Effector memory CD4-positive, alpha-beta T cell (primary cell): ENCODE data around the gene ZNF701.
"Not testable (repeated sequence)": the region's sequence is repeated elsewhere in the genome, so short reads cannot be mapped to it uniquely, and the experiment has no call there.

Experiments
- DNase-seq, 3 donors: peaks; one replicate each; pipeline ENCODE4 v3.0.0-alpha.2; 2020
- H3K27ac ChIP-seq: 2 replicates; pipeline ENCODE4 v1.7.0; 2013; ENCODE audit warnings: mild to moderate bottlenecking, low read length, moderate library complexity; ENCODE audit not compliant: insufficient read depth, poor library complexity, severe bottlenecking
- H3K27me3 ChIP-seq: replicated peaks from 2 replicates; pipeline ENCODE4 v1.7.0; 2013; ENCODE audit warnings: mild to moderate bottlenecking, low read length; ENCODE audit not compliant: insufficient read depth, control insufficient read depth, poor library complexity, severe bottlenecking
- H3K36me3 ChIP-seq: 2 replicates; pipeline ENCODE4 v1.7.0; 2013; ENCODE audit warnings: mild to moderate bottlenecking, low read length, moderate library complexity; ENCODE audit not compliant: control insufficient read depth, insufficient read depth
- H3K4me1 ChIP-seq: 2 replicates; pipeline ENCODE4 v1.7.0; 2013; ENCODE audit warnings: low read length, mild to moderate bottlenecking; ENCODE audit not compliant: control insufficient read depth, insufficient read depth, poor library complexity, severe bottlenecking
- H3K4me3 ChIP-seq: 2 replicates; pipeline ENCODE4 v1.7.0; 2013; ENCODE audit warnings: low read length, low read depth, mild to moderate bottlenecking; ENCODE audit not compliant: insufficient read depth, poor library complexity, severe bottlenecking
- H3K9me3 ChIP-seq: 2 replicates; pipeline ENCODE4 v1.7.0; 2013; ENCODE audit warnings: mild to moderate bottlenecking, low read length, moderate library complexity; ENCODE audit not compliant: control insufficient read depth

ZNF701 gene

DNA sequence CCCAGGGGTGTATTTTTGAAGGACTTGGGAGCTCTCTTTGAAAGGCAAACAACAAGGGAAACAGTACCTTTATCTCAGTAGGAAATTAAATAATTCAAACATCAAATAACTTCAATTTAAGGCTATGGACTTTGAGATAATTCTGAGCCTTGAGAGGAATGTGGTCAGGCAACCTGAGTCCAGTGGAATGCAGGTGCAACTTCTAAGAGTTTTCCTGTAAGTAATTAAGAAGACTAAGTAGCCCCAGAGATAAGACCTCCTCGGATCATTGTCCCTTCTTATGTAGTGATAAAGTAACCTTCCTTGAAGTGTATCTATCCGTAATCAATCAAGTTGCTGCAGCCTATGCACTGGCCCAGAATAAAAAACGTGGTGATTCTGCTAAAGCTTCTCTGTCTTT is 29.2 kb downstream of the ZNF701 start:
- Histone ChIP-seq H3K9me3 (peaks cover 8% of the 10 kb centered on the region), H3K4me3 (no peak overlapping the region)

DNA sequence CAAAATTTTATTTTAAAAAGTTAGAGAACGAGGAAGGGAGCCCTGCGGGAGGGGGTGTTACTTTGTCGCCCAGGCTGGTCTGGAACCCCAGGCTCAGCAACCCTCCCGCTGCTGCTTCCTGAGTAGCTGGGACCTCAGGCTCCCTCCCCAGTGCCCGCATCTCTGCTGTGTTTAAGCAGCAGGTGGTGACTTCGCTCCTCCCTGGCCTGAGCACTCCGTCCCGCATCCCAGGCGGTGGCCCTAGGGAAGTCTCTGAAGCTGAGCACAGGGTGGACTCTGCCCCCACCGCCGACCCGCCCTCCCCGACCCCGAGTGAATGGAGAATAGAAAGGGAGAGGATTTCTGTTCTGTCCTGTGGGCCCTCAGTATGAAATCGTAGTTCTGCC is 30.5 kb downstream of the ZNF701 start:
- H3K4me3 ChIP-seq: peak overlapping the region; percentile 79
- no peaks in the 10 kb centered on the region for H3K27me3 ChIP-seq
- no peak for DNase-seq
- peaks cover 8% of the 10 kb centered on the region for H3K36me3 ChIP-seq
- H3K9me3 ChIP-seq: peaks cover 8% of the 10 kb centered on the region
- peak overlapping the region; percentile 64 for H3K27ac ChIP-seq
- H3K4me1 ChIP-seq: peaks cover 4% of the 10 kb centered on the region

More for the DNA sequence above, 29.2 kb downstream of the ZNF701 start:
- Histone ChIP-seq H3K36me3 (peaks cover 6% of the 10 kb centered on the region), H3K27ac (no peak overlapping the region), H3K4me1 (peaks cover 4% of the 10 kb centered on the region), H3K27me3 (no peaks in the 10 kb centered on the region)
- no peak for DNase-seq

DNA sequence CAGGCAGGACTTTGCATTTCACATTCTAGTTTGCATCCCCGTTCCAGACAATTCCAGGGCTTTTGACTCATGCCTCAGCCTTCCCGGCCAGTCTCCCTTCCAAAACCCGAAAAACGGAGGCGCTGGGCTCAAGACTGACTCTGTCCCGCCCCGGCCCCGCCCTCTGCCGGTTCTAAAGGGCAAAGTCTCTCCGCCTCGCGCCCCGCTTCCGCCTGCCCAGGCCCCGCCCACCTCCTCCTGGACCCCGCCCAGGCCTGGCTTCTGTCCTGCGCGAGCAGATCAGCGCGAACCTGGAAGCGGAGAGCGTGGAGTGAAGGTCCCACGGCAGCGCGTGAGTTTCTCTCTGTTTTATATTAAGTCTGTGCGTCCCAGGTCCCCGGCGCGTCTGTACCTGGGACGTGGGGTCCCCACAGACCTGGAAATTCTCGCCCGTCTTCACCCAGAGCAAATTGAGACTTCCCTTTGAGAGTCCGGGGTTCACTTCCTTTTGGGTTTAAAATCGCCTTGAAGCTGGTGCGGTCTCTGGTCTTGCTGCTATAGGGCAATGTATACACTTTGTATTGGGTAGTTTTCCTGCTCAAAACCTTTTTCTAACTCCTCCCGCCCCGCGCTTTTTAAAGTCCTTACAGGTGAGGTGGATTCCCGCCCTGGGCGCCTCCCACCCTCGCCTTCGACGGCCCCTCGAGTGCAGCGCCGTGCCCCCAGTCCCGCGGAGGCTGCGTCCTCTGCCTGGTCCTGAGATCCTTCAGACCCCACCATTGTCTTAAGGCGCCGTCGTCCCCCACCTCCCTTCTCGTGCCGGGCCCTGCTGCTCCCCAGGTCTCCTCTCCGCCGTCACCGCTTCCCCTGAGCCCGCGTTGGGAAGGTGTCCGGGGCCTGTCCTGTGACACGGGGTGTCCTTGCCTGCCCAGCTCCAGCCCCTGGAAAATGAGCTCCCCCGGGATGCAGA is 31.2 kb downstream of the ZNF701 start:
- peaks cover 4% of the 10 kb centered on the region for H3K4me1 ChIP-seq
- H3K4me3 ChIP-seq: peak overlapping the region; percentile 79
- DNase-seq: peak; percentile 84 to 89 (median 87)
- peaks cover 8% of the 10 kb centered on the region for H3K9me3 ChIP-seq
- no peaks in the 10 kb centered on the region for H3K27me3 ChIP-seq
- H3K27ac ChIP-seq: peak overlapping the region; percentile 64
- H3K36me3 ChIP-seq: peaks cover 4% of the 10 kb centered on the region

DNA sequence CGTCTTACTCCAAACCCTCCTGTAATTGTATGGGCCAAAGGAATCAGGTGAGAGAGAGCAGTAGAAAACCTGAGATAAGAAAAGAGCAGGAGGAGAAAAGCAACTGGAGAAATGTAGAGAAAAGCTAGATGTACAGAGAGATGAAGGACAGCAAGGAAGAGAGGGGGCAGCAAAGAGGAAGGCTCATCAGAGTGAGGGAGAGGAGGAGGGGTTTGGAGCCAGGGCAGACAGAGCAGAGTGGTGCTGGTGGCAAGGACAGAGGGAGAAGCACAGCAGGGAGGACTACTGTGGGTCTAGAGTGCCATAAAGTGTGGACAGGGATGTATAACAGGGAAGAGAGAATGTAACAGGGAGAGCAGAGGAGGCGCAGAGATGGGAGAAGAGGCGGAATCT is 31.9 kb downstream of the ZNF701 start:
- H3K4me1 ChIP-seq, H3K36me3 ChIP-seq, DNase-seq, H3K27me3 ChIP-seq: not testable (repeated sequence)
- Histone ChIP-seq H3K9me3 (peaks cover 10% of the 10 kb centered on the region), H3K27ac (peak overlapping the region; percentile 64), H3K4me3 (peak overlapping the region; percentile 79)

DNA sequence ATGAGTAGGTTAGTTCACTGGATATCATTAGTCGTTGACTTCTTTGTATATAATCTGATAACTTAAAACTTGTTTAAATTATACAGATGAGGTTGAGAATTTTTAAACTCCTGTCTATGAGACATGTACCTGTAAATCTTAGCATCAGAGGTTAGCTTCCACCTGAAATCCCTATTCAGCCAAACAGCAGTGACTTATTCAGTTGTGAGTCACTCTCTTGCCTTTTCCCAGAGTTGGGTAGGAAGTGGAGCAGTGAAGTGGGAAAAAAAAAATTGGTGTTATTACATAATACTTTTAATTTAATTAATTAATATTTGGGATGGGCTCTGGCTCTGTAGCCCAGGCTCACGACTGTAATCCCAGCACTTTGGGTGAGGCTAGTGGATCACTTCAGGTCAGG is 32.9 kb downstream of the ZNF701 start:
- peaks cover 4% of the 10 kb centered on the region for H3K36me3 ChIP-seq
- peaks cover 3% of the 10 kb centered on the region for H3K9me3 ChIP-seq
- H3K4me1 ChIP-seq: peaks cover 4% of the 10 kb centered on the region
- no peak overlapping the region for H3K27ac ChIP-seq
- no peak for DNase-seq
- H3K4me3 ChIP-seq: no peak overlapping the region
- no peaks in the 10 kb centered on the region for H3K27me3 ChIP-seq

DNA sequence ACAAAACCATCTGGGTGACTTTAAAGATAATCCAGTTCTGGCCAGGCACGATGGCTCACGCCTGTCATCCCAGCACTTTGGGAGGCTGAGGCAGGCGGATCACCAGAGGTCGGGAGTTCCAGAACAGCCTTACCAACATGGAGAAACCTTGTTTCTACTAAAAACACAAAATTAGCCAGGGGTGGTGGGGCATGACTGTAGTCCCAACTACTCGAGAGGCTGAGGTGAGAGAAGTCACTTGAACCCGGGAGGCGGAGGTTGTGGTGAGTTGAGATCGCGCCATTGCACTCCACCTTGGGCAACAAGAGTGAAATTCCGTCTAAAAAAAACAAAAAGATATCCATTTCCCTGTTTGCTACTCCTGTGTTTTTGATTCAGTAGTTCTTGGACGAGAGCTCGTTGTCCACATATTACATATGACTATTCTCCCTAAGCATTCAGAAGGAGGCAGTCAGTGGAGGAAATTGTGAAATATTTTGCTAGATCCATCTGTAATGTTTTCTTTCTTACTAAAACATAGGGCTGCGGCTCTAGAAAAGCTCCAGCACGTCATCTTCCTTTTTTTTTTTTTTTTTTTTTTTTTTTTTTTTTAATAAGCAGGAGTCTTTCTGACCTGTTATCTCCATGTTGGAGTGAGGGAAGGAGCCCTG is 33.6 kb downstream of the ZNF701 start:
- Histone ChIP-seq H3K4me1 (peaks cover 4% of the 10 kb centered on the region), H3K27ac (no peak overlapping the region), H3K4me3 (no peak overlapping the region), H3K9me3 (peaks cover 5% of the 10 kb centered on the region), H3K36me3 (peaks cover 4% of the 10 kb centered on the region), H3K27me3 (no peaks in the 10 kb centered on the region)
- no peak for DNase-seq

DNA sequence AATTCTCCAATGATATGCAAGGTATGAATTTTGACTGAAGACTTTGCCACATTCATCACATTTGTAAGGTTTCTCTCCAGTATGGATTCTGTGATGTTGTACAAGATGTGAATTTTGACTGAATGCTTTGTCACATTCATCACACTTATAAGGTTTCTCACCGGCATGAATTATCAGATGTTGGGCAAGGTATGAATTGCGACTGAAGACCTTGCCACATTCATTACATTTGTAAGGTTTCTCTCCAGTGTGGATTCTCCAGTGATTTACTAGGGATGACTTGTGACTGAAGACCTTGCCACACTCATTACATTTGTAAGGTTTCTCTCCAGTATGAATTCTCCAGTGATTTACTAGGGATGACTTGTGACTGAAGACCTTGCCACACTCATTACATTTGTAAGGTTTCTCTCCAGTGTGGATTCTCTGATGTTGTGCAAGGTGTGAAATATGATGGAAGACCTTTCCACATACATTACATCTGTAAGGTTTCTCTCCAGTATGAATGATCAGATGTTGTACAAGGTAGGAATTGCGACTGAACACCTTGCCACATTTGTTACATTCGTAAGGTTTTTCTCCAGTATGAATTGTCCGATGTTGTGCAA is 43.3 kb downstream of the ZNF701 start:
- Histone ChIP-seq H3K4me3 (no peak overlapping the region), H3K27ac (no peak overlapping the region), H3K4me1 (no peaks in the 10 kb centered on the region), H3K27me3 (no peaks in the 10 kb centered on the region), H3K36me3 (peaks cover 48% of the 10 kb centered on the region), H3K9me3 (peaks cover 30% of the 10 kb centered on the region)
- DNase-seq: no peak

DNA sequence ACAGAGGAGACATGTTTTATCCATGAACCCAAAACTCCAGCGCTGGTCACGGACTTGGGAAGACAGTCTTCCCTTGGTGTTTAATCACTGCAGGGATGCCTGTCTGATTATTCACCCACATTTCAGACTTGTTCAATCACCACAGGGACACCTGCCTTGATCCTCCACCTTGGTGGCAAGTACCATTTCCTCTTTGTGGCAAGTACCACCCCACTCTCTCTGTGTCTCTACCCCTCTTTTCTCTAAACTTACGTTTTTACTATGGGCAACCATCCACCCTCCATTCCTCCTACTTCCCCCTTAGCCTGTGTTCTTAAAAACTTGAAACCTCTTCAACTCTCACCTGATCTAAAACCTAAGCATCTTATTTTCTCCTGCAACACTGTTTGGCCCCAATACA is 51.3 kb downstream of the ZNF701 start:
- Histone ChIP-seq H3K27me3 (no peaks in the 10 kb centered on the region), H3K4me3 (no peak overlapping the region), H3K36me3 (peaks cover 50% of the 10 kb centered on the region), H3K4me1 (no peaks in the 10 kb centered on the region), H3K27ac (no peak overlapping the region), H3K9me3 (no peaks in the 10 kb centered on the region)
- DNase-seq: no peak

DNA sequence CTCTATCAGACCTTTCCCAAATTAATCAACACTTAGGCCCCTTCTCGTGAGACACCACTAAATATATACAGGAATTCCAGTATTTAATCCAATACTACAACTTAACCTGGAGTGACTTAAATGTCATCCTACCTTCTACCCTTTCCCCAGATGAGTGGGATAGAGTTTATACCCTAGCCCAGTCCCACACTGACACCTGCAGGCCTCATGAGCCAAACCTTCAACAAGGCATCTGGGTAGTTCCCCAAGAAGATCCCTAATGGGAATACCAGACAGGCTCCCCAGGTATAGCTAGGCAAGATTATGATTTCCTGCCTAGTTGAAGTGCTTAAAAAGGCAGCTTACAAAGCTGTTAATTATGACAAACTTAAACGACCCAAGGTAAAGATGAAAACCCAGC is 52.2 kb downstream of the ZNF701 start:
- no peaks in the 10 kb centered on the region for H3K4me1 ChIP-seq
- H3K9me3 ChIP-seq: no peaks in the 10 kb centered on the region
- no peak overlapping the region for H3K27ac ChIP-seq
- no peaks in the 10 kb centered on the region for H3K27me3 ChIP-seq
- no peak for DNase-seq
- peaks cover 53% of the 10 kb centered on the region for H3K36me3 ChIP-seq
- no peak overlapping the region for H3K4me3 ChIP-seq

DNA sequence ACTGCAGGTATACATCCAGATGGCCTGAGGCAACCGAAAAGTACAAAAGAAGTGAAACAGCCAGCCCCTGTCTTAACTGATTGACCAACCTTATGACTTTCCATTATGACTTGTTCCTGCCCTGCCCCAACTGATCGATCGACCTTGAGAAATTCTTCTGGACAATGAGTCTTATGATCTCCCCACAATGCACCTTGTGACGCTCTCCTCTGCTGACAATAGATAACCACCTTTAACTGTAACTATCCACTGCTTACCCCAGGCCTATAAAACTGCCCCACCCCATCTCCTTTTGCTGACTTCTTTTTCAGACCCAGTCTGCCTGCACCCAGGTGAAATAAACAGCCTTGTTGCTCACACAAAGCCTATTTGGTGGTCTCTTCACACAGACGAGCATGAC is 56.8 kb downstream of the ZNF701 start:
- Histone ChIP-seq H3K4me1 (no peaks in the 10 kb centered on the region), H3K4me3 (no peak overlapping the region), H3K27me3 (no peaks in the 10 kb centered on the region), H3K36me3 (peaks cover 38% of the 10 kb centered on the region), H3K27ac (no peak overlapping the region), H3K9me3 (no peaks in the 10 kb centered on the region)
- DNase-seq: no peak
